ENCODE measurements around the gene RAN.

DNA sequence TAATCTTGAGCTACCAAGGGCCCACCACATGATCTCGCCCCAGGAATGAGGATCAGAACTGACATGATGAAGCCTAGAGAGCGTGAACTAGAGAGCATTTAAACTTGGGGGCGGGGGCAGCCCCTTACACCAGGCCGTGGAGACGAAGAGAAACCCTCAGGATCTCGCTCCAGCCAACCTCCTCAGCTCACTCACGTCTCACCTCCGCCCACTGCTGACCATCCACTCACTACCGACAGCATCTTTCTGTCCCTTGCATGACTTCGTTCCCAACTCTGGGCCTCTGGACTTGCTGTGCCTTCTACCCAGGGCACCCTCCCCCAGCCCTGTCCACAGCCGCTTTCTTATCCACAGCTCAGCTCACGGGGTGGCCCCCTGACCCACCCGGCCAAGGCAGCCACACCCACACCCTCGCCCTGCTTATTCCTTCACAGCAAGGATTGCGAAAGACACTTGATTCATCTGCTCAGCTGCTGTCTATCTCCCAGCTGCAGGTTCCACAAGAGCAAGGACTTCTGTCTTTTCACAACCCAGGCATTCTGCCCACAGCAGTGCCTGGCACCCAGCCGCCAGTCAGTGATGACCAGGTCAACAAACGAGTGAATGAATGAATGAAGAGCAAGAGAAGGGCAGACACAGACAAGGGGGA is 39.2 kb upstream of the RAN start:
- TF ChIP-seq, protein P1, sequence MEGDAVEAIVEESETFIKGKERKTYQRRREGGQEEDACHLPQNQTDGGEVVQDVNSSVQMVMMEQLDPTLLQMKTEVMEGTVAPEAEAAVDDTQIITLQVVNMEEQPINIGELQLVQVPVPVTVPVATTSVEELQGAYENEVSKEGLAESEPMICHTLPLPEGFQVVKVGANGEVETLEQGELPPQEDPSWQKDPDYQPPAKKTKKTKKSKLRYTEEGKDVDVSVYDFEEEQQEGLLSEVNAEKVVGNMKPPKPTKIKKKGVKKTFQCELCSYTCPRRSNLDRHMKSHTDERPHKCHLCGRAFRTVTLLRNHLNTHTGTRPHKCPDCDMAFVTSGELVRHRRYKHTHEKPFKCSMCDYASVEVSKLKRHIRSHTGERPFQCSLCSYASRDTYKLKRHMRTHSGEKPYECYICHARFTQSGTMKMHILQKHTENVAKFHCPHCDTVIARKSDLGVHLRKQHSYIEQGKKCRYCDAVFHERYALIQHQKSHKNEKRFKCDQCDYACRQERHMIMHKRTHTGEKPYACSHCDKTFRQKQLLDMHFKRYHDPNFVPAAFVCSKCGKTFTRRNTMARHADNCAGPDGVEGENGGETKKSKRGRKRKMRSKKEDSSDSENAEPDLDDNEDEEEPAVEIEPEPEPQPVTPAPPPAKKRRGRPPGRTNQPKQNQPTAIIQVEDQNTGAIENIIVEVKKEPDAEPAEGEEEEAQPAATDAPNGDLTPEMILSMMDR (IDR thresholded peaks at IDR 0.05) = no peak
- no peak for TF ChIP-seq POLR2A (IDR thresholded peaks at IDR 0.05)

Data from sigmoid colon (tissue), 3 donors.